IMR-90 (cell line): ENCODE data around the gene ARHGAP8. TPM values are rescaled to one million over a fixed set of nuclear protein-coding genes. Genes with fewer than 3 reads are reported as not detected.

Experiments
- ATAC-seq: fragments of 200-7000 bp; cut with Tn5 transposase; 2 replicates; pipeline ENCODE4 v1.9.1; 2020; ENCODE audit warnings: low read depth, mild to moderate bottlenecking, moderate library complexity
- BruUV-seq: library from RNA; stranded (reverse); fragments of 400-500 nt; replicated peaks from 2 replicates; lab custom pipeline; 2021; lab: Mats Ljungman, UMichigan
- CTCF ChIA-PET: fragments of 300-600 bp; formaldehyde crosslinking; extraction: SDS; loops from one replicate; lab custom pipeline; 2021; ENCODE audit warnings: antibody characterized with exemption; lab: Yijun Ruan, JAX
- POLR2A ChIA-PET: fragments of 300-600 bp; sonication (Branson Sonifier 250); formaldehyde crosslinking; loops from one replicate; lab custom pipeline; 2022; ENCODE audit warnings: antibody characterized with exemption; ENCODE audit not compliant: unreplicated experiment; lab: Charles Lee
- DNase-seq: peaks from one replicate; pipeline ENCODE4 v3.0.0; 2013
- H2AFZ ChIP-seq: replicated peaks from 2 replicates; pipeline ENCODE3; 2013; ENCODE audit warnings: low read length, mild to moderate bottlenecking; ENCODE audit not compliant: poor library complexity
- H2AK5ac ChIP-seq: 2 replicates; pipeline ENCODE4 v1.6.1; 2013; ENCODE audit warnings: low read depth, low read length, inconsistent platforms
- H2AK9ac ChIP-seq: replicated peaks from 2 replicates; pipeline ENCODE3; 2013; ENCODE audit warnings: mild to moderate bottlenecking, low read depth, low read length, moderate library complexity; ENCODE audit not compliant: poor library complexity
- H2BK120ac ChIP-seq: 2 replicates; pipeline ENCODE4 v1.6.1; 2013; ENCODE audit warnings: low read depth, low read length, inconsistent platforms
- H2BK15ac ChIP-seq: 3 replicates; pipeline ENCODE4 v1.6.1; 2013; ENCODE audit warnings: low read depth, low read length, inconsistent platforms
- H2BK20ac ChIP-seq: 2 replicates; pipeline ENCODE4 v1.6.1; 2013; ENCODE audit warnings: low read depth, mild to moderate bottlenecking, inconsistent platforms, low read length, moderate library complexity
- H2BK5ac ChIP-seq: 2 replicates; pipeline ENCODE4 v1.6.1; 2013; ENCODE audit warnings: mild to moderate bottlenecking, low read depth, low read length, inconsistent platforms; ENCODE audit not compliant: poor library complexity, severe bottlenecking
- H3K14ac ChIP-seq: replicated peaks from 2 replicates; pipeline ENCODE4 v1.6.1; 2013; ENCODE audit warnings: low read depth, low read length, inconsistent platforms
- H3K18ac ChIP-seq: 2 replicates; pipeline ENCODE4 v1.6.1; 2013; ENCODE audit warnings: low read depth, low read length, control low read depth
- H3K23ac ChIP-seq: 2 replicates; pipeline ENCODE4 v1.6.1; 2013; ENCODE audit warnings: low read depth, low read length, inconsistent platforms
- H3K27ac ChIP-seq: 2 replicates; pipeline ENCODE4 v1.5.1; 2013; ENCODE audit warnings: mild to moderate bottlenecking, control low read depth, low read length; ENCODE audit not compliant: insufficient read depth
- H3K27me3 ChIP-seq: 2 replicates; pipeline ENCODE4 v1.6.1; 2013; ENCODE audit warnings: low read length; ENCODE audit not compliant: control insufficient read depth, insufficient read depth
- H3K36me3 ChIP-seq: 2 replicates; pipeline ENCODE4 v1.6.1; 2013; ENCODE audit warnings: low read length, mixed read lengths; ENCODE audit not compliant: control insufficient read depth, insufficient read depth
- H3K4ac ChIP-seq: 2 replicates; pipeline ENCODE4 v1.6.1; 2013; ENCODE audit warnings: low read depth, low read length, inconsistent platforms
- H3K4me1 ChIP-seq: 2 replicates; pipeline ENCODE4 v1.6.1; 2013; ENCODE audit warnings: low read length, mixed read lengths; ENCODE audit not compliant: control insufficient read depth, insufficient read depth
- H3K4me2 ChIP-seq: 2 replicates; pipeline ENCODE4 v1.6.1; 2013; ENCODE audit warnings: low read depth, mild to moderate bottlenecking, control low read depth, low read length, moderate library complexity
- H3K4me3 ChIP-seq: 2 replicates; pipeline ENCODE4 v1.5.1; 2013; ENCODE audit warnings: low read depth, mild to moderate bottlenecking, control low read depth, low read length, moderate library complexity; ENCODE audit not compliant: insufficient read depth
- H3K56ac ChIP-seq: 2 replicates; pipeline ENCODE4 v1.6.1; 2013; ENCODE audit warnings: low read length, inconsistent platforms; ENCODE audit not compliant: insufficient read depth; ENCODE audit errors: extremely low read depth
- H3K79me1 ChIP-seq, 2 experiments: 2 replicates each; pipeline ENCODE4 v1.6.1; 2013; ENCODE audit warnings: low read length in 2 of 2, inconsistent platforms in 1 of 2, low read depth in 1 of 2
- H3K9ac ChIP-seq: 2 replicates; pipeline ENCODE4 v1.6.1; 2013; ENCODE audit warnings: low read depth, low read length, control low read depth
- H3K9me1 ChIP-seq: 2 replicates; pipeline ENCODE4 v1.6.1; 2013; ENCODE audit warnings: low read length, inconsistent platforms; ENCODE audit not compliant: insufficient read depth
- H3K9me3 ChIP-seq: 2 replicates; pipeline ENCODE4 v1.6.1; 2013; ENCODE audit warnings: low read length; ENCODE audit not compliant: control insufficient read depth, insufficient read depth
- H4K20me1 ChIP-seq: 2 replicates; pipeline ENCODE4 v1.6.1; 2013; ENCODE audit warnings: low read length, inconsistent platforms; ENCODE audit not compliant: insufficient read depth
- H4K5ac ChIP-seq: 2 replicates; pipeline ENCODE4 v1.6.1; 2013; ENCODE audit warnings: mild to moderate bottlenecking, low read depth, low read length, control low read depth
- H4K8ac ChIP-seq, 2 experiments: 2 replicates each; pipeline ENCODE4 v1.6.1; 2013; ENCODE audit warnings: low read depth in 2 of 2, low read length in 2 of 2, control low read depth in 1 of 2, inconsistent platforms in 1 of 2
- H4K91ac ChIP-seq: 2 replicates; pipeline ENCODE4 v1.6.1; 2013; ENCODE audit warnings: low read depth, low read length, inconsistent platforms; ENCODE audit not compliant: insufficient read depth
- BHLHE40 ChIP-seq: fragments of 150-350 bp; IDR thresholded peaks from 2 replicates; pipeline ENCODE4 v1.6.1; 2016; ENCODE audit warnings: mild to moderate bottlenecking, low read depth, low read length
- CEBPB ChIP-seq: IDR thresholded peaks from 2 replicates; pipeline ENCODE4 v1.6.1; 2012; ENCODE audit warnings: low read depth, low read length, improper control_type of control experiment
- CHD1 ChIP-seq: IDR thresholded peaks from 2 replicates; pipeline ENCODE4 v1.6.1; 2012; ENCODE audit warnings: low read depth, low read length, improper control_type of control experiment
- CTCF ChIP-seq: conservative IDR thresholded peaks from 2 replicates; pipeline ENCODE4 v1.5.1; 2012; ENCODE audit warnings: mild to moderate bottlenecking, low read depth, low read length, improper control_type of control experiment
- ELK1 ChIP-seq: fragments of 150-350 bp; IDR thresholded peaks from 2 replicates; pipeline ENCODE4 v1.6.1; 2016; ENCODE audit warnings: low read depth, mild to moderate bottlenecking, low read length, moderate library complexity, borderline replicate concordance
- FOS ChIP-seq: fragments of 150-350 bp; IDR thresholded peaks from 2 replicates; pipeline ENCODE4 v1.6.1; 2016; ENCODE audit warnings: low read depth, low read length
- MAFK ChIP-seq: IDR thresholded peaks from 2 replicates; pipeline ENCODE4 v1.6.1; 2012; ENCODE audit warnings: low read depth, low read length, improper control_type of control experiment
- MAZ ChIP-seq: IDR thresholded peaks from 2 replicates; pipeline ENCODE4 v1.6.1; 2012; ENCODE audit warnings: low read depth, mild to moderate bottlenecking, low read length, improper control_type of control experiment, moderate library complexity, borderline replicate concordance
- MXI1 ChIP-seq: IDR thresholded peaks from 2 replicates; pipeline ENCODE4 v1.6.1; 2012; ENCODE audit warnings: low read depth, mild to moderate bottlenecking, low read length, moderate library complexity, borderline replicate concordance
- NFE2L2 ChIP-seq: fragments of 150-350 bp; IDR thresholded peaks from 2 replicates; pipeline ENCODE4 v1.6.1; 2016; ENCODE audit warnings: low read depth, mild to moderate bottlenecking, low read length
- POLR2A ChIP-seq: IDR thresholded peaks from 2 replicates; pipeline ENCODE4 v1.6.1; 2012; ENCODE audit warnings: mild to moderate bottlenecking, low read depth, low read length
- RAD21 ChIP-seq: IDR thresholded peaks from 2 replicates; pipeline ENCODE4 v1.6.1; 2012; ENCODE audit warnings: low read length, improper control_type of control experiment
- RCOR1 ChIP-seq: IDR thresholded peaks from 2 replicates; pipeline ENCODE4 v1.6.1; 2012; ENCODE audit warnings: mild to moderate bottlenecking, low read length, improper control_type of control experiment; ENCODE audit not compliant: insufficient replicate concordance
- RFX5 ChIP-seq: IDR thresholded peaks from 2 replicates; pipeline ENCODE4 v1.8.0; 2012; ENCODE audit warnings: low read depth, mild to moderate bottlenecking, low read length, moderate library complexity
- SMC3 ChIP-seq: fragments of 150-350 bp; IDR thresholded peaks from 2 replicates; pipeline ENCODE4 v1.6.1; 2016; ENCODE audit warnings: low read depth, mild to moderate bottlenecking, antibody characterized with exemption, low read length, moderate library complexity
- USF2 ChIP-seq: fragments of 150-350 bp; IDR thresholded peaks from 2 replicates; pipeline ENCODE4 v1.6.1; 2017; ENCODE audit warnings: mild to moderate bottlenecking, antibody characterized with exemption, low read length, low read depth
- WGBS, 2 experiments: methylation state at CpG; one replicate each; pipeline versions ENCODE4 v1.1.5 to v1.1.7; 2013; ENCODE audit warnings: missing lambda C conversion rate in 2 of 2; ENCODE audit not compliant: insufficient read length in 1 of 2; ENCODE audit errors: extremely low coverage in 2 of 2; 5-methylcytosine and 5-hydroxymethylcytosine counted together
- dilution Hi-C: fragments of 300-500 bp; cut with HindIII; formaldehyde crosslinking; loops from one replicate; pipeline ENCODE4 v1.14.3; 2018; ENCODE audit warnings: low sequenced_read_pairs; ENCODE audit not compliant: unreplicated experiment
- in situ Hi-C: fragments of 300-500 bp; cut with MboI; formaldehyde crosslinking; loops from 3 replicates; pipeline ENCODE4 v1.14.3; 2019; ENCODE audit warnings: low sequenced_read_pairs, inconsistent platforms, mixed read lengths
- intact Hi-C: fragments of 100-400 bp; cut with micrococcal nuclease; formaldehyde crosslinking; loops from 2 replicates; pipeline ENCODE4 v1.10.0; 2022
- polyA plus RNA-seq, 3 experiments: library from polyadenylated mRNA; depleted of rRNA; stranded (reverse); fragments of >200 nt; gene quantifications; 2 replicates each; pipeline ENCODE4 v1.2.3, GENCODE V29; 2012; ENCODE audit warnings: low replicate concordance in 1 of 3
- total RNA-seq: library from RNA; depleted of rRNA; stranded (reverse); fragments of >200 nt; gene quantifications from 2 replicates; pipeline ENCODE4 v1.2.3, GENCODE V29; 2012

Gene ARHGAP8
- total and polyA plus RNA-seq, 2 of the 4 experiments (the other 2 are of a cell fraction): 0.18 to 0.21 TPM

- no peak overlapping the region for H2AFZ ChIP-seq
- H4K20me1 ChIP-seq: no peaks in the 10 kb centered on the region
- dilution Hi-C loops (no loop called here), in situ Hi-C loops (no loop called here), intact Hi-C loops (no loop called here)
- H4K8ac ChIP-seq: no peak overlapping the region
- H3K27me3 ChIP-seq: no peaks in the 10 kb centered on the region; the same call in 1 of the 2 replicates
- no peaks in the 10 kb centered on the region for H3K79me1 ChIP-seq
- no peaks in the 10 kb centered on the region for H3K9me1 ChIP-seq
- H4K5ac ChIP-seq: no peak overlapping the region
- H3K9ac ChIP-seq: no peak overlapping the region
- CTCF ChIA-PET: no interaction called here
- no peak overlapping the region for H4K91ac ChIP-seq
- H2BK20ac ChIP-seq: no peak overlapping the region
- no TSS peak for BruUV-seq
- no peak for TF ChIP-seq POLR2A
- no peak for TF ChIP-seq SMC3
- TF ChIP-seq USF2: no peak
- no peak for TF ChIP-seq RAD21
- TF ChIP-seq CTCF: no peak
- TF ChIP-seq BHLHE40: no peak
- no peak for TF ChIP-seq MAFK
- no peak for TF ChIP-seq NFE2L2
- TF ChIP-seq FOS: no peak
- no peak for TF ChIP-seq MAZ
- no peak for TF ChIP-seq RFX5
- no peak for TF ChIP-seq RCOR1
- TF ChIP-seq ELK1: no peak
- no peak for TF ChIP-seq CHD1
- no peak for TF ChIP-seq MXI1
- no peak for TF ChIP-seq CEBPB
- H3K9me3 ChIP-seq: no peaks in the 10 kb centered on the region
- ATAC-seq (no peak), DNase-seq (no peak)
- 67% methylated on average over 4 of the region's 11 CpGs; no CpG with 5 or more reads in 1 of the 2 experiments for WGBS, 2 experiments
- H3K36me3 ChIP-seq: no peaks in the 10 kb centered on the region
- POLR2A ChIA-PET: no interaction called here
- no peak overlapping the region for H3K4me2 ChIP-seq
- H2BK5ac ChIP-seq: no peak overlapping the region
- H2AK5ac ChIP-seq: no peak overlapping the region
- no peak overlapping the region for H2BK120ac ChIP-seq
- H3K56ac ChIP-seq: no peak overlapping the region
- H2BK15ac ChIP-seq: no peak overlapping the region
- no peak overlapping the region for H2AK9ac ChIP-seq
- H3K4me3 ChIP-seq: no peak overlapping the region
- H3K4ac ChIP-seq: no peak overlapping the region
- H3K14ac ChIP-seq: no peak overlapping the region
- no peaks in the 10 kb centered on the region for H3K4me1 ChIP-seq
- H3K27ac ChIP-seq: no peak overlapping the region
- no peak overlapping the region for H3K18ac ChIP-seq
- H3K23ac ChIP-seq: no peak overlapping the region
Observed at GRCh38 chr22:44862281-44862680, 109.9 kb downstream of the ARHGAP8 start.
